Measurements from ENCODE around the gene LRRC75B.
"Not testable (repeated sequence)": the region's sequence is repeated elsewhere in the genome, so short reads cannot be mapped to it uniquely, and the experiment has no call there.

LRRC75B gene, protein sequence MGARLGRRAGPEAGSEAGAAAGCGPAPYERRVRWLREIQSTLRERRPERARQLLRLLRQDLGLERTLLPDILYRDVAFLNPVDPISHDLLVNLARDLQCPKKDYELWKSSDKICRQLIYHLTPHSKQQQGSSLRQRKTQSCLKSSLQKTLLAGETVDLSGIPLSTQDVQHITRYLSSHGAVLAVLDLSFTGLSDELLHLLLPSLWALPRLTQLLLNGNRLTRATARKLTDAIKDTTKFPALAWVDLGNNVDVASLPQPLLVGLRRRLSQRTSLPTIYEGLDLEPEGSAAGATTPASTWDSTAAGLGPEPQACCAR

DNA sequence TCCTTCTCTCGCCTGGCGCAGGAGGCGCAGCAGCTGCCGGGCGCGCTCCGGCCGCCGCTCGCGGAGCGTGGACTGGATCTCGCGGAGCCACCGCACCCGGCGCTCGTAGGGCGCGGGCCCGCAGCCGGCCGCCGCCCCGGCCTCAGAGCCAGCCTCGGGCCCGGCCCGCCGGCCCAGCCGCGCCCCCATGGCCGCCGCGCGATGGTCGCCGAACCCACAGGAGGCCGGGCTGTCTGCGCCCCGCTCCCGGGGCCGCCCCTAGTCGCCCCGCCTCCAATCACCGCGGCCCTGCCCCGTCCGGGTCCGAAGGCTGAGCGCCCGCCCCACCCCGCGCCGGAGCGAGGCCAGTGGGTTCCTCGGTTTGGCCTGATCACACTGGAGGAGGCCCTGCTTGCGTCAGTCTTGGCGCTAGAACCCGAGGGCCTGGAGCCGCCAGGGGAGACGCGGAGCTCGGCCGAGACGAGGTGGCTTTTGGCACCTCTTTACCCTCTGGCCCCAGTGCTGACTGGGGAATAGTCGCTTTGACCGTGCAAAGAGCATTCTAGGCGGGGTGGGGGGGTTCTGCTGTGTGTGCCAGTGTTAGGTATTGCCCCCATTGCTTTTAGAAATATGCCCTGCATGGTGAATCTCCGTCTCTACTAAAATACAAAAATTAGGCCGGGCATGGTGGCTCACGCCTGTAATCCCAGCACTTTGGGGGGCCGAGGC lies at the start of gene LRRC75B:
TSS of gene LRRC75B (minus strand) at position 223 of the 708 bp plus-strand sequence. CDS start at position 189, 34 bp downstream.
- peak; percentile 59 for DNase-seq (ENCODE audit: low spot score)
- FAIRE-seq: no peak

DNA sequence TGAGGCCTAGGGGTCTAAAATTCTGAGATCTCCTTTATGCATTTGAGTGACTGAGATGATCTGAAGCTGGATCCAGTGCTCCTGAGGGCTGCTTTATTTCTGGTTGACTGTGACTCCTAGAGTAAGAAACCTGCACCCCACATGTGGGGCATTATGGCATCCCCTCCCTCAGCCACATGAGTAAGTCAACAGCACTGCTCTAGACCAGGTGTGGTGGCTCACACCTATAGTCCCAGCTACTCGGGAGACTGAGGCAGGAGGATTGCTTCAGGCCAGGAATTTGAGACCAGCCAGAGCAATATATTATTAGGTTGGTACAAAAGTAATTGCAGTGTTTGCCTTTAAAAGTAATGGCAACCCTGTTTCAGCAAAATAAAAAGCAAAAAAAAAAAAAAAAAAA lies 49.4 kb upstream of the LRRC75B start:
- not testable (repeated sequence) for FAIRE-seq; DNase-seq (ENCODE audit: low spot score)

DNA sequence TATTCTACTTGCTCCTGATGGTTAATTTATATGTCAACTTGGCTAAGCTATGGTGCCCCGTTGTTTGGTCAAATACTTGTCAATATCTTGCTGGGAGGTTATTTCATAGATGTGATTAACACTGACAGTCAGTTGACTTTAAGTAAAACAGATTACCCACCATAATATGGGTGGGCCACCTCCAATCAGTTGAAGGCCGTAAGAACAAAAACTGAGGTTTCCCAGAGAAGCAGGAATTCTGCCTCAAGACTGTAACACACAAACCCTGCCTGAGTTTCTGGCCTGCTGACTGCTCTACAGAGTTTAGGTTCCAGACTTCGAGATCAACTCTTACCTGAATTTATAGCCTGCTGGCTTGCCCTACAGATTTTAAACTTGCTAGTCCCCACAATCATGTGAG lies 43.6 kb upstream of the LRRC75B start:
- not testable (repeated sequence) for FAIRE-seq; DNase-seq (ENCODE audit: low spot score)

DNA sequence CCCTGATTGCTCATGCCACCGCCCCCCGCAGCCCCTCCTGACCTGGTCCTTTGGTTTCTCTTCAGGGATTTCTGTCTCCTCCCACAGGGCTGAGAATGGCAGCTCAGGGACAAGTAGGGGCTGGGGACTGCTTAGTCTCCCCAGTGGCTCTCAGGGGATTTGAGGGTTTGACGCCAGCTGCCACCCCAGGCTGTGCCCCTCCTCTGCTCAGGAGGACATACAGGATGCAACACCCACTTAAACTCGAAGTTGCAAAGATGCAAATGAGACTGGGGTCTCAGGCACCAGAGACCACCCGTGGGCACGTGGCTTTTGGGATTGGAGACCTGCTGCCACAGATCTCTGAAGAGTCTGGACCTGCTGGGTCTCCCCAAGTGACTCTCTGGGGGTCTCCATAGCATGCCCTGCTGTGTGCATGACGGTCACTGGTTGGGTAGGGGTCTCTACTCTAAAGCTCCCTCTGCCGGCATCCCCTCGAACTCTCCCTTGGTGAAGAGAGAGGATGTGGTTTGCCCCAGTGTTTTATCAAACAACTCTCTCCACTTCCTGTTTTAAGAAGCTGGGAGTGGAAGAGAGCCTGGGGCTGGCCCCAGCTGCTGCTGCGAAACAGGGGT lies 42.0 kb upstream of the LRRC75B start:
- not testable (repeated sequence) for DNase-seq (ENCODE audit: low spot score); FAIRE-seq

DNA sequence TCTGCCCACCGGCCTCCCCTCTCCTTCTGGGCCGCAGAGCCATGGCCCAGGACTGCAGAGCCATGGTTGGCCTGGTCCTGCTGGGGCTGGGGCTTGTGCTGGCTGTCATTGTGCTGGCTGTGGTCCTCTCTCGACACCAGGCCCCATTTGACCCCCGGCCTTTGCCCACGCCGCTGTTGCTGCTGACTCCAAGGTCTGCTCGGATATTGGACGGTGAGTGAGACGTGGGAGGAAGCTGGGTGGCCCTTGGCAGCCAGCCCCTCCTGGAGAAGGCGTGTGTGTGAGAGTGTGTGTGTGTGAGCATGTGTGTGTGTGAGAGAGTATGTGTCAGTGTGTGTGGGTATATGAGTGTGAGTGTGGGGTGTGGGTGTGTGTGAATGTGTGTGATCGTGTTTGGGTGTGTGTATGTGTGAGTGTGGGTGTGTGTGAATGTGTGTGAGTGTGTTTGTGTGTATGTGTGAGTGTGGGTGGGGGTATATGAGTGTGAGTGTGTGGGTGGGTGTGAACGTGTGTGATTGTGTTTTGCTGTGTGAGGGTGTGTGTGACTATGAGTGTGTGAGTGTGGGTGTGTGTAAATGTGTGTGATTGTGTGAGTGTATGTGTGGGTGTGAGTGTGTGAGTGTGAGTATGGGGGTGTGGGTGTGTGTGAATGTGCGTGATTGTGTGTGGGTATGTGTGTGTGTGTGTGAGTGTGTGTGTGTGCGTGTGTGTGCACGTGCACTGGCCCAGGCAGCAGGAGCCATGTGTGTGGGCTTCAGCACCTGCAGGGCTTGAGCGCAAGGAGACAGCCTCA lies 40.6 kb upstream of the LRRC75B start:
- not testable (repeated sequence) for DNase-seq (ENCODE audit: low spot score); FAIRE-seq

DNA sequence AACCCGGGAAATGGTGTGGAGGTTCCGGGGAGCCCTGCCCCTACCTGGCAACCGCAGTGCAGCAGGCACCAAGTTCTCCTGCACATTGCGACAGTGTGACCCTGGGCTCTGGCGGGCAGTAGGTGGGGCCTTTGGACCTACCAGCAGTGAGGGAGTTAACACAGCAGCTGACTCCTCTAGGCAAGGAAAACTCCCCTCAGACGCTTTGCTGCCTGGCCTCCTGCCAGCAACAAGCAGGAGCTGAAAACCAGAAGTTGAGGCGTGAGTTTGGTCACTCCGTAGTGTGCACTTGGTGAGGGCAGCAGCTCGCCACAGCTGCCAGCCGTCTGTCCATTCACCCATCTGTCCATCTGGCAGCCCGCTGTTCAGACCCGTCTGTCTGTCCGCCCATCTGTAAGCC lies 39.8 kb upstream of the LRRC75B start:
- not testable (repeated sequence) for DNase-seq (ENCODE audit: low spot score); FAIRE-seq

DNA sequence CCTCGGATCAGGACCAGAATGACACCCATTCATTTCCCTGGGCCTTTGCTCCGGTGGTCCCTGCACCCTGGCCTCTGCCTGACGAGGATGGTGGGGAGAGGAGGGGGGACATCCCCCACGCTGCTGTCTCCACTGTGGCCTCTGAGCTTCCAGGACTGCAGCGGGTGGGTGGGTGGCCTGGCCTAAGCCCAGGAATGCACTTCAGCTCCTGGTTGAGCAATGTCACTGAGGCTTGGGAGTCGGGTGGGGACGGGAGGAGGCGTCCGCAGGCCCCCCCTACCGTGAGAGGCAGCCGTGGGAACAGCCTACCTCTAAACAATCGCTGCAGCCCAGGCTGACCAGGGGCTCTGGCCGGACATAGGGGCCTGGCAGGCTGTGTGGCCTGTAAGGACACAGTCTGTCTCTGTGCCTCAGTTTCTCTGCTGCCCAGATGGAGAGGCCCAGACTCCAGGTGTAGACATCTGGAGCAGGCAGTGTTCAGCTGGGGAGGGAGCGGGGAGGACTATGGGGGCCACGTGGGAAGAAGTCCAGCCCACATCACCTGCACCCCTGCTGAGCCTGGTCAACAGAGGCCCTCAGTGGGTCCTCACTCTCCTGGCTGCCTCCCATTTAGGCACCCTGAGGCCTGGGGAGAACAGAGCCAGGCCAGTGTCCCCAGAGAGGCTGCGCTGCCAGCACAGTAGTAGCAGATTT lies 38.7 kb upstream of the LRRC75B start:
- not testable (repeated sequence) for FAIRE-seq; DNase-seq (ENCODE audit: low spot score)

DNA sequence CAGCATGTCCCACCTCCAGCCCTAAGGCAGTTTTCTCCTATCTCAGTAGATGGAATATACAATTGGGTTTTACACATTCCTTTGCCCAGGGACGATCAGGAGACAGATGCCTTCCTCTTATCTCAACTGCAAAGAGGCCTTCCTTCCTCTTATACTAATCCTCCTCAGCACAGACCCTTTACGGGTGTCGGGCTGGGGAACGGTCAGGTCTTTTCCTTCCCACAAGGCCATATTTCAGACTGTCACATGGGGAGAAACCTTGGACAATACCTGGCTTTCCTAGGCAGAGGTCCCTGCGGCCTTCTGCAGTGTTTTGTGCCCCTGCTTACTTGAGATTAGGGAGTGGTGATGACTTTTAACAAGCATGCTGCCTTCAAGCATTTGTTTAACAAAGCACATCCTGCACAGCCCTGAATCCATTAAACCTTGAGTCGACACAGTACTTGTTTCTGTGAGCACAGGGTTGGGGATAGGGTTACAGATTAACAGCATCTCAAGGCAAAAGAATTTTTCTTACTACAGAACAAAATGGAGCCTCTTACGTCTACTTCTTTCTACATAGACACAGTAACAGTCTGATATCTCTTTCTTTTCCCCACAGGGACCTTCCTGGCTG lies 38.0 kb upstream of the LRRC75B start:
- not testable (repeated sequence) for FAIRE-seq; DNase-seq (ENCODE audit: low spot score)

DNA sequence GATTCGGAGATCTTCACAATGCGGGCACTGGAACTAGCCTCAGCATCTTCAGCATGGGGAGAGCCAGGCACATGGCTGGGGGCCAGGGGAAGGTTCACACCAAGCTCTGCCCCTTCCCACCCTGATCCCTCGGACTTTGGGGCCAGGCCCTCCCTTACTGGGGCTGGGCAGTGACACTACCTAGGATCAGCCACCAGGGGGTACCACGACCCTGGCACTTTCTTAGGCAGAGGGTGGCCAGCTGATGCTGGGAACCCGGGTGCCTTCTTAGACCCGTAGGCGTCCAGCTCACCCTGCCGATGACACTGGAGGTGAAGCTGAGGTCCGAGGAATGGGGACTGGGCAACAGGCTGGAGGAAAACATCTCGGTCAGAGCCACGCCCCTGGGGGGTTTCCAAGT lies 36.2 kb upstream of the LRRC75B start:
- FAIRE-seq; DNase-seq (ENCODE audit: low spot score): not testable (repeated sequence)

DNA sequence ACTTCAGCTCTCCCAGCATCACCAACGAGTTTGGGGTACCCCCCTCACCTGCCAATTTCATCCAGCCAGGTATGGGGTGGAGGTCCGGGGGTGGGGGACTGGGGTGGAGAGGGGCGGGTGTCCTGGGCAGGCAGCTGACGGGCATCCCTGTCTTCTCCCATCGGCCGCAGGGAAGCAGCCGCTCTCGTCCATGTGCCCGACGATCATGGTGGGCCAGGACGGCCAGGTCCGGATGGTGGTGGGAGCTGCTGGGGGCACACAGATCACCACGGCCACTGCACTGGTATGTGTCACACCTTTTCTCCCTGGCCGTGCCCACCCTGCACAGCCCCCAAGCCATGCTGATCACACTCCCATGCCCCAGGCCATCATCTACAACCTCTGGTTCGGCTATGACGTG lies 35.0 kb upstream of the LRRC75B start:
- FAIRE-seq; DNase-seq (ENCODE audit: low spot score): not testable (repeated sequence)

DNA sequence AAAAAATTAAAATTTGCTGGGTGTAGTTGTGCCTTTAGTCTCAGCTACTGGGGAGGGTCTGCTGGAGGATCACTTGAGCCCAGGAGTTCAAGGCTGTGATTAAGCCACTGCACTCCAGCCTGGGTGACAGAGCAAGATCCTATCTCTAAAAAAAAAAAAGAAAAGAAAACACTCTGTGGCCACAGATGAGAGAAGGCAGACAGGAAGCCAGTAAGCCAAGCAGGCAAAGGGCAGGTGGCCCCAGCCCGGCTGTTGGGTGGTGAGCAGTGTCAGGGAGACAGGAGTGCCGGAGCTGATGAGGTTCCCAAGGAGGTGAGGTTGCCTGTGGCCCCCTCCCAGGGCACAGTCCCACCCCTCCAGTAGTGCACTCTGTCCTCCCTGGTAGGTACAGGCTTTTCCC lies 29.7 kb upstream of the LRRC75B start:
- FAIRE-seq; DNase-seq (ENCODE audit: low spot score): not testable (repeated sequence)

DNA sequence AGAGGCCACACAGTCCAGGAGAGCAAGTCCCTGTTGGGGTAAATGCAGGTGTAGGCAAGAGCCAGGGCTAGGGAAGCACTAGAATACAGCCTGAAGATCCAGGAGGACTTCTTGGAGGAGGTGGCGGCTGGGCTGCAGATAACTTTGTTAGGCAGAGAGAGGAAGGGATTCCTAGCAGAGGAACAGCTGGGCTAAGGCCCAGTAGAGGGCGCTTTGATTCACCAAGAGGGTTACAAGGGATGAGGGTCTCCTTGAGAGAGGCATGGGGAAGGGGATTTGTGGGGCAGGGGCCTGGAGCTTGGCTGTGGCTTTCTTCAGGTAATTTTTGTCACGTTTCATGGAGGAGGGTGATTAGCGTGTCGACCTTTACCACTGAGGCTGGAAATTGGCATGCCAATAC lies 28.4 kb upstream of the LRRC75B start:
- DNase-seq (ENCODE audit: low spot score); FAIRE-seq: not testable (repeated sequence)

DNA sequence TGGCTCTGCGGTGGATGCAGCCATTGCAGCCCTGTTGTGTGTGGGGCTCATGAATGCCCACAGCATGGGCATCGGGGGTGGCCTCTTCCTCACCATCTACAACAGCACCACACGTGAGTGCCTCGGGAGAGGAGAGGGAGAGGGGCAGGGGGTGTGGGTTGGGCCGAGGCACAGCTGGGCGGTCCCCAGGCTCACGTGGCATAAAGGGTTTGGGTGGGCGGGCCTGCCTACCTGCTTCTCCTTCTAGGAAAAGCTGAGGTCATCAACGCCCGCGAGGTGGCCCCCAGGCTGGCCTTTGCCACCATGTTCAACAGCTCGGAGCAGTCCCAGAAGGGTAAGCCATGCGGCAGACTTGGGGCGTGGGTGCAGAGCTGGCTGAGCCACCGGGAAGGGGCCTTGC lies 21.9 kb upstream of the LRRC75B start:
- not testable (repeated sequence) for DNase-seq (ENCODE audit: low spot score); FAIRE-seq

DNA sequence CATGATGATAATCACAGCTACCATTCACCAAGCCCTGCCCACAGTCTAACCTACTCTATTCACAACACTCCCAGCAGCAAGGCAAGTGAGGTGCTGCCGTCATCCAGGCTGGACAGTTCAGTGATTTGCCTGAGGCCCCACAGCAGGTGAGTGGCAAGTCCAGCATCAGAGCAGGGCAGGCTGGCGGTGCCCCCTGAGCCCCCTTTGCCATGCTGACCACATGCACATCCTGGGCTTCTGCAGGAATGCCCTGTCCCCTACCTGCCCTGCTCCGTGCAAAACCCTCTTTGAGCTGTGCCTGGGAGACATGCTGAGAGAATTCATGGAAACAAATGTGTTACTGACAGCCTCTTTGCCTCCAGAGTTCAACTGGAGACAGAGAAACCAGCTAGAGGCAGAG lies 17.0 kb upstream of the LRRC75B start:
- not testable (repeated sequence) for FAIRE-seq

DNA sequence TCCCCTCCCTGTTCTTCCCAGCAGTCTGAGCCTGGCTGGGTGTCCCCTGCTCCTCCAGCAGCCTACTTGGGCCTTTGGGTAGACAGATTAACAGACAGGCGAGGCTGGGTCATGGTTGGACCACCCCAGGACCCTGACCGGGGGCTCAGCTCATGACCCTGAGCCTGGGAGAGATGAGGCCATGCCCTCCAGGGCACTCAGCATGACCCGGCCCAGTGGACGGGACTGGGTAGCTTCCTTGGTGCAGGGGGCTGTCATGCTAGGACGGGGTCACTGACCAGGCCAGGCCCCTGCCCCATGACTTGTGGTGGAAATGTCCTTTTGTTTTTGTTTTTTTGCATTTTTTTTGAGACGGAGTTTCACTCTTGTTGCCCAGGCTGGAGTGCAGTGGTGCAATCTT lies 15.5 kb upstream of the LRRC75B start:
- DNase-seq (ENCODE audit: low spot score); FAIRE-seq: not testable (repeated sequence)

More for the DNA sequence above, 17.0 kb upstream of the LRRC75B start:
- not testable (repeated sequence) for DNase-seq (ENCODE audit: low spot score)

DNA sequence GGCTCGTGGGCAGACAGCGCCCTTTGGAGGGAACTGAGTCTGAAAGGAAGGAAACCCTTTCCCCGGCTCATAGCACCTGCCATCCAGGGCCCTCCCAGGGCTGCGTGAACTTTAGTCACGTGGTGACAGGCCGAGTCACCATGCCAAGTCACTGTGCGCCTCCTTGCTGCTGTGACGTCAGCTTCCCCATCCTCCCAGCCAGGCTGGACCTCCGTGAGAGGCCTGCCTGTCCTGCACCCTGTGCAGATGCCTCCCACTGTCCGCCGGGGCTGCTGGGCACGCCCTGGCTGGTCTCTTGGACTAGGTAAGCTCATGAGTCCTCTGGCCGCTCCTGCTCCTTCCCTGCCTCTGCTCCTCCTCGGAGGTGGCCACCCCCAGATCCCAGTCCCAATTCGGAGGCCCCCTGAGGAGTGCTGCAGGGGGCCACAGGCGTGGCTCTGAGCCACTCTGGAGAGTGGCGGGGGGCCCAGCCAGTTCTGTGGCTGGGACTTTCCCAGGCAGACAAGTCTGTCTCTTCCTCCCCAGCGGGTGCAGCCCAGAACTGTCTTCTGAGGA lies 14.6 kb upstream of the LRRC75B start:
- peak; percentile 83 for DNase-seq (ENCODE audit: low spot score)
- FAIRE-seq: not testable (repeated sequence)

DNA sequence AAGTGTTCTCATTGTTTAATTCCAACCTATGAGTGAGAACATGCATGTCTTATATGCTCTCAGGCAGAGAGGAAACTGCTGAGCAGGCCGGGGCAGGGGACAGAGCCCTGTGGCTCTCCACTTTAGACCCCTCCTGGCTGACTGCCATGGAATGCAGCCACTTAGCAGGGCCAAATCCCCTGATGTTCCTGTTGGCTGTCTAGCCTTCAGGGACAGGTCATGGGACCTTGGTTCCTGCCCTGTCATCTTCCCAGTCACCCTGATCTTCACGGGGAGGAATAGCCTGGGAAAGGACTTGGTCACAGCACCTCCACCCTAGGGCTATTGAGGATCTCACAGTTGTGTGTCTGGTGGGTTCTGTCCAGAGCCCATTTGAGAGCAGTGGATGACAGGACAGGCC lies 13.5 kb upstream of the LRRC75B start:
- not testable (repeated sequence) for DNase-seq (ENCODE audit: low spot score); FAIRE-seq

DNA sequence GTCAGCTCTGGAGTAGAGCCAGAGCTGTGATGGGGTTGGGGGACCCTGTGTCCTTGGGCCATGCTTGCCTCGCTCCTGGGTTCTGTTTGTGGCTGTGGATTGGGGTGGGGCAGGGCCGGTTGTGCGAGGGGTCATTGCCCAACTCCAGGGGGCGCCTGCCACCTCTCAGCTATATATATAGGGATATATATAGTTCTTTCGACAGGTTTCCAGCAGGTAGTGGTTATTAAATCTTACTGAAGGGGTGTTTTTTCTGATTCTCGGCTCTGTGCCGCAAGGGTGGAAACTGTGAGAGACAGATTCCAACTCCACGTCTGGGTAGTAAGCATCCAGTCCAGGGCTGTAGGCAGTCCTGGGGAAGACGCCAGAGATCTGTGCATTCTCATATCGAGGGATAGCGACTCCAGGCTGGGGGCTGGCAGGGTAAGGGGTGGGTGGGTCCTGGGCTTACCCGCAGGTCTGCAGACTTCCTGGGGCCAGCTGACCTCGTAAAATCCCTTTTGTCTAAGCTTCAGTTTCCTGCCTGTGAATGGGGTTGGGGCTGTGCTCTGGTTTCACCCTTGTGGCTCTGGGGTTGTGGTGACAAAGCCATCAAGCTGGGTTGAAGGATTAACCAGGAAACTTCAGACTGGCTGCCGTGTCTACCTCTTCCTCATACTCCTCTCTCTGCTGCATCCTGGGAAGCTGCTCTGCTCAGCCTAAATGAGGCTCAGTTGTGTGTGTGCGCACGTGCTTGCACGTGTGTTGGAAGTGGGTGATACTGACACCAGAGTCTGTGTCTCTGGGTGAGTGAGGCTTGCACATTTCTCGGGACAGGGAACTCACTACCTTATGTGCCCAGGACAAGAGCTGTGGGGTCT lies 11.1 kb upstream of the LRRC75B start:
- peak; percentile 74 for DNase-seq (ENCODE audit: low spot score)
- FAIRE-seq: peak; percentile 85

All from RCC 7860 (cell line).